SK-N-SH (cell line): ENCODE results near the gene HFE. TPM values are rescaled to one million over a fixed set of nuclear protein-coding genes. Genes with fewer than 3 reads are reported as not detected.

Experiments
- CTCF ChIA-PET: fragments of 300-600, 350-600 bp; formaldehyde crosslinking; extraction: SDS; loops from one replicate; lab custom pipeline; 2021; lab: Yijun Ruan, JAX
- POLR2A ChIA-PET: fragments of 350-600 bp; sonication (Branson Sonifier 250); formaldehyde crosslinking; extraction: SDS; loops from one replicate; lab custom pipeline; 2020; ENCODE audit warnings: antibody characterized with exemption, inconsistent platforms; lab: Yijun Ruan, JAX
- DNase-seq: peaks from one replicate; pipeline ENCODE4 v3.0.0; 2012
- H2AFZ ChIP-seq: fragments of 200-600 bp; sonication (generic); 2 replicates; pipeline ENCODE4 v1.8.1; 2016; ENCODE audit warnings: antibody characterized with exemption, mild to moderate bottlenecking, low read depth
- H3F3A ChIP-seq: fragments of 200-600 bp; sonication (generic); replicated peaks from 2 replicates; pipeline ENCODE3; 2016; ENCODE audit warnings: antibody characterized with exemption, mild to moderate bottlenecking; ENCODE audit not compliant: insufficient read depth
- H3K27ac ChIP-seq, 2 experiments: fragments of 200-500 bp in 1 of 2; fragments of 200-600 bp in 1 of 2; sonication (Bioruptor generic) in 1 of 2; sonication (generic), shearing (Covaris generic) in 1 of 2; 2 replicates each; pipeline versions ENCODE4 v1.5.1 to v1.6.1; 2014 to 2016; ENCODE audit warnings: low read depth in 2 of 2, inconsistent platforms in 1 of 2, low read length in 1 of 2, mild to moderate bottlenecking in 1 of 2, mixed read lengths in 1 of 2
- H3K27me3 ChIP-seq: fragments of 200-600 bp; sonication (generic), shearing (Covaris generic); 2 replicates; pipeline ENCODE4 v1.6.1; 2016; ENCODE audit warnings: mixed run types; ENCODE audit not compliant: insufficient read depth
- H3K36me3 ChIP-seq, 2 experiments: fragments of 200-500 bp in 1 of 2; fragments of 200-600 bp in 1 of 2; sonication (Bioruptor generic) in 1 of 2; sonication (generic) in 1 of 2; replicated peaks in 1 of 2; 2 replicates each; pipeline versions ENCODE3 to v1.5.1; 2014 to 2016; ENCODE audit warnings: low read length in 1 of 2, mild to moderate bottlenecking in 1 of 2; ENCODE audit not compliant: insufficient read depth in 2 of 2, control insufficient read depth in 1 of 2
- H3K4me1 ChIP-seq, 2 experiments: fragments of 200-500 bp in 1 of 2; fragments of 200-600 bp in 1 of 2; sonication (Bioruptor generic) in 1 of 2; sonication (generic), shearing (Covaris generic) in 1 of 2; 2 replicates each; pipeline versions ENCODE4 v1.5.1 to v1.6.1; 2014 to 2016; ENCODE audit warnings: low read depth in 1 of 2, low read length in 1 of 2, mixed run types in 1 of 2; ENCODE audit not compliant: insufficient read depth in 2 of 2, control insufficient read depth in 1 of 2
- H3K4me2 ChIP-seq: fragments of 200-600 bp; sonication (generic), shearing (Covaris generic); 2 replicates; pipeline ENCODE4 v1.6.1; 2017; ENCODE audit warnings: mixed run types
- H3K4me3 ChIP-seq, 2 experiments: fragments of 200-500 bp in 1 of 2; fragments of 200-600 bp in 1 of 2; sonication (Bioruptor generic) in 1 of 2; sonication (generic), shearing (Covaris generic) in 1 of 2; 2 replicates each; pipeline versions ENCODE4 v1.5.1 to v1.8.1; 2014 to 2016; ENCODE audit warnings: low read depth in 2 of 2, inconsistent platforms in 1 of 2, low read length in 1 of 2, mild to moderate bottlenecking in 1 of 2, mixed read lengths in 1 of 2, moderate library complexity in 1 of 2
- H3K79me2 ChIP-seq: fragments of 200-600 bp; sonication (generic); 2 replicates; pipeline ENCODE4 v1.8.1; 2017; ENCODE audit warnings: mild to moderate bottlenecking; ENCODE audit not compliant: insufficient read depth
- H3K9ac ChIP-seq: fragments of 200-600 bp; sonication (generic); 2 replicates; pipeline ENCODE4 v1.6.1; 2017; ENCODE audit warnings: mixed run types
- H3K9me2 ChIP-seq: fragments of 200-600 bp; sonication (generic); 2 replicates; pipeline ENCODE4 v1.6.1; 2017; ENCODE audit warnings: mixed run types
- H3K9me3 ChIP-seq: fragments of 200-600 bp; sonication (generic); 2 replicates; pipeline ENCODE4 v1.6.1; 2017; ENCODE audit warnings: mixed run types, mild to moderate bottlenecking, moderate library complexity
- H4K20me1 ChIP-seq: fragments of 200-600 bp; sonication (generic); 2 replicates; pipeline ENCODE4 v1.6.1; 2017; ENCODE audit warnings: mild to moderate bottlenecking, mixed run types; ENCODE audit not compliant: insufficient read depth
- EZH2phosphoT487 ChIP-seq: fragments of 200-600 bp; sonication (generic); IDR thresholded peaks from 2 replicates; pipeline ENCODE4 v1.6.1; 2017; ENCODE audit warnings: low read depth, mixed run types, mild to moderate bottlenecking, antibody characterized with exemption, moderate library complexity, borderline replicate concordance
- FOSL2 ChIP-seq: IDR thresholded peaks from 2 replicates; pipeline ENCODE4 v1.4.0; 2012; ENCODE audit warnings: low read depth, mild to moderate bottlenecking, moderate library complexity, borderline replicate concordance
- JUND ChIP-seq: IDR thresholded peaks from 2 replicates; pipeline ENCODE4 v1.4.0; 2012
- MXI1 ChIP-seq: IDR thresholded peaks from 2 replicates; pipeline ENCODE4 v1.6.1; 2012; ENCODE audit warnings: mild to moderate bottlenecking, low read depth, low read length, improper control_type of control experiment
- NFIC ChIP-seq: IDR thresholded peaks from 2 replicates; pipeline ENCODE4 v1.4.0; 2012; ENCODE audit warnings: borderline replicate concordance
- POLR2AphosphoS5 ChIP-seq: IDR thresholded peaks from 2 replicates; pipeline ENCODE4 v1.6.1; 2012; ENCODE audit warnings: low read depth, low read length
- RAD21 ChIP-seq: IDR thresholded peaks from 2 replicates; pipeline ENCODE4 v1.6.1; 2012; ENCODE audit warnings: mild to moderate bottlenecking, low read length
- RFX5 ChIP-seq: IDR thresholded peaks from 2 replicates; pipeline ENCODE4 v1.6.1; 2012; ENCODE audit warnings: mild to moderate bottlenecking, improper control_type of control experiment, low read length
- SIN3A ChIP-seq: IDR thresholded peaks from 2 replicates; pipeline ENCODE4 v1.6.1; 2012; ENCODE audit warnings: low read depth, mild to moderate bottlenecking, low read length, moderate library complexity, borderline replicate concordance
- SMC3 ChIP-seq: IDR thresholded peaks from 2 replicates; pipeline ENCODE4 v1.6.1; 2012; ENCODE audit warnings: low read depth, low read length, improper control_type of control experiment
- TAF1 ChIP-seq: IDR thresholded peaks from 2 replicates; pipeline ENCODE4 v1.6.1; 2012; ENCODE audit warnings: low read depth, mild to moderate bottlenecking, low read length, moderate library complexity, borderline replicate concordance
- TCF12 ChIP-seq: IDR thresholded peaks from 2 replicates; pipeline ENCODE4 v1.4.0; 2012
- YY1 ChIP-seq: IDR thresholded peaks from 2 replicates; pipeline ENCODE4 v1.4.0; 2012; ENCODE audit warnings: low read depth, mild to moderate bottlenecking
- WGBS: methylation state at CpG from one replicate; pipeline ENCODE4 v1.1.6; 2017; ENCODE audit warnings: low lambda C conversion rate; 5-methylcytosine and 5-hydroxymethylcytosine counted together
- polyA plus RNA-seq, 3 experiments: library from polyadenylated mRNA; depleted of rRNA; stranded (reverse); fragments of >200 nt; gene quantifications; 2 replicates each; pipeline ENCODE4 v1.2.3, GENCODE V29; 2012
- TF ChIP-seq, protein P1 (sequence below): IDR thresholded peaks from 2 replicates; pipeline ENCODE4 v1.4.0; 2012; ENCODE audit warnings: low read depth, borderline replicate concordance
- TF ChIP-seq, protein P2 (sequence below): fragments of 150-350 bp; IDR thresholded peaks from 2 replicates; pipeline ENCODE4 v1.6.1; 2016; ENCODE audit warnings: mild to moderate bottlenecking, low read depth, low read length
- TF ChIP-seq, protein P3 (sequence below): IDR thresholded peaks from 2 replicates; pipeline ENCODE4 v1.4.0; 2012; ENCODE audit warnings: low read depth
- TF ChIP-seq, protein P4 (sequence below): IDR thresholded peaks from 2 replicates; pipeline ENCODE4; 2012
- TF ChIP-seq, protein P5 (sequence below): IDR thresholded peaks from 2 replicates; pipeline ENCODE4 v1.4.0; 2012; ENCODE audit warnings: low read depth, borderline replicate concordance
- TF ChIP-seq, protein P6 (sequence below): IDR thresholded peaks from 2 replicates; pipeline ENCODE4 v1.6.1; 2012; ENCODE audit warnings: mild to moderate bottlenecking, low read depth, low read length, moderate library complexity
- TF ChIP-seq, protein P7 (sequence below): fragments of 200-600 bp; sonication (generic); IDR thresholded peaks from 2 replicates; pipeline ENCODE4 v1.6.1; 2017; ENCODE audit warnings: antibody characterized with exemption, mild to moderate bottlenecking, moderate library complexity

The HFE gene
- polyA plus RNA-seq, 1 of the 3 experiments (the other 2 are of a cell fraction) = not detected

DNA sequence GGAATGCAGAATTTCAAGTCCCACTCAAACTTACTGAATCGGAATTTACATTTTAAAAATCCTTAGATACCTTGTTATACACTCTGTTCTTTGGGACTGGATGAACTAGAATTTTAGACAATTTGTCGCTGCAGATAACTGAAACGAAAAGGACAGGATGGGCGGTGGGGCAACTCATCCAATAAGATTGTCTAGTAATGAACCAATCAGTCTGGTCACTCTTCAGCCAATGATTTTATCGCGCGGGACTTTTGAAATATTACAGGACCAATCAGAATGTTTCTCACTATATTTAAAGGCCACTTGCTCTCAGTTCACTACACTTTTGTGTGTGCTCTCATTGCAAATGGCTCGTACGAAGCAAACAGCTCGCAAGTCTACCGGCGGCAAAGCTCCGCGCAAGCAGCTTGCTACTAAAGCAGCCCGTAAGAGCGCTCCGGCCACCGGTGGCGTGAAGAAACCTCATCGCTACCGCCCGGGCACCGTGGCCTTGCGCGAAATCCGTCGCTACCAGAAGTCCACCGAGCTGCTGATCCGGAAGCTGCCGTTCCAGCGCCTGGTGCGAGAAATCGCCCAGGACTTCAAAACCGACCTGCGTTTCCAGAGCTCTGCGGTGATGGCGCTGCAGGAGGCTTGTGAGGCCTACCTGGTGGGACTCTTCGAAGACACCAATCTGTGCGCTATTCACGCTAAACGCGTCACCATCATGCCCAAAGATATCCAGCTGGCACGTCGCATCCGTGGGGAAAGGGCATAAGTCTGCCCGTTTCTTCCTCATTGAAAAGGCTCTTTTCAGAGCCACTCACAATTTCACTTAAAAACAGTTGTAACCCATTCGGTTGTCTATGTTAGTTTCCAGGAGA, 41.9 kb upstream of the HFE start:
- CTCF ChIA-PET = interaction anchor here (0.8 to 2.1 kb wide), 6 partner anchors 18 to 138 kb away, joined by 3 to 9 read pairs (median 4); a partner anchor contains a TSS
- Histone ChIP-seq H3K4me2 (peak overlapping the region; percentile 86), H3K4me3 (peak overlapping the region; percentile 57 to 60), H3K27ac (peak overlapping the region; percentile 79 to 97), H4K20me1 (no peaks in the 10 kb centered on the region), H3F3A (peaks cover 40% of the 10 kb centered on the region), H3K9me3 (no peaks in the 10 kb centered on the region), H2AFZ (peak overlapping the region; percentile 64), H3K9ac (peak overlapping the region; percentile 72), H3K4me1 (peaks cover 0 to 12% of the 10 kb centered on the region in 2 experiments; a peak in 2 of 4 replicates), H3K36me3 (no peaks in the 10 kb centered on the region), H3K79me2 (no peaks in the 10 kb centered on the region), H3K9me2 (no peaks in the 10 kb centered on the region), H3K27me3 (no peaks in the 10 kb centered on the region)
- WGBS = 8% methylated on average over 41 of the region's 47 CpGs
- peak; percentile 77 for DNase-seq
- POLR2A ChIA-PET = interaction anchor here (0.8 to 5.8 kb wide), 26 partner anchors 9 to 1848 kb away, joined by 3 to 166 read pairs (median 7); a partner anchor contains a TSS
- TF ChIP-seq, protein P1, sequence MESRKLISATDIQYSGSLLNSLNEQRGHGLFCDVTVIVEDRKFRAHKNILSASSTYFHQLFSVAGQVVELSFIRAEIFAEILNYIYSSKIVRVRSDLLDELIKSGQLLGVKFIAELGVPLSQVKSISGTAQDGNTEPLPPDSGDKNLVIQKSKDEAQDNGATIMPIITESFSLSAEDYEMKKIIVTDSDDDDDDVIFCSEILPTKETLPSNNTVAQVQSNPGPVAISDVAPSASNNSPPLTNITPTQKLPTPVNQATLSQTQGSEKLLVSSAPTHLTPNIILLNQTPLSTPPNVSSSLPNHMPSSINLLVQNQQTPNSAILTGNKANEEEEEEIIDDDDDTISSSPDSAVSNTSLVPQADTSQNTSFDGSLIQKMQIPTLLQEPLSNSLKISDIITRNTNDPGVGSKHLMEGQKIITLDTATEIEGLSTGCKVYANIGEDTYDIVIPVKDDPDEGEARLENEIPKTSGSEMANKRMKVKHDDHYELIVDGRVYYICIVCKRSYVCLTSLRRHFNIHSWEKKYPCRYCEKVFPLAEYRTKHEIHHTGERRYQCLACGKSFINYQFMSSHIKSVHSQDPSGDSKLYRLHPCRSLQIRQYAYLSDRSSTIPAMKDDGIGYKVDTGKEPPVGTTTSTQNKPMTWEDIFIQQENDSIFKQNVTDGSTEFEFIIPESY = peak; percentile 95
- TF ChIP-seq MXI1 (peak; percentile 73; the same call in 1 of the 2 replicates), EZH2phosphoT487 (no peak), JUND (no peak), POLR2AphosphoS5 (peak; percentile 99), YY1 (no peak), SIN3A (peak; percentile 96), FOSL2 (no peak), RFX5 (no peak), TAF1 (peak; percentile 91), NFIC (no peak; the same call in 1 of the 2 replicates), RAD21 (no peak), TCF12 (0 out of 2 replicates have a peak, but pooled peaks have one; percentile 2), SMC3 (no peak)
- TF ChIP-seq, protein P2, sequence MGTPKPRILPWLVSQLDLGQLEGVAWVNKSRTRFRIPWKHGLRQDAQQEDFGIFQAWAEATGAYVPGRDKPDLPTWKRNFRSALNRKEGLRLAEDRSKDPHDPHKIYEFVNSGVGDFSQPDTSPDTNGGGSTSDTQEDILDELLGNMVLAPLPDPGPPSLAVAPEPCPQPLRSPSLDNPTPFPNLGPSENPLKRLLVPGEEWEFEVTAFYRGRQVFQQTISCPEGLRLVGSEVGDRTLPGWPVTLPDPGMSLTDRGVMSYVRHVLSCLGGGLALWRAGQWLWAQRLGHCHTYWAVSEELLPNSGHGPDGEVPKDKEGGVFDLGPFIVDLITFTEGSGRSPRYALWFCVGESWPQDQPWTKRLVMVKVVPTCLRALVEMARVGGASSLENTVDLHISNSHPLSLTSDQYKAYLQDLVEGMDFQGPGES = peak; percentile 70
- TF ChIP-seq, protein P3, sequence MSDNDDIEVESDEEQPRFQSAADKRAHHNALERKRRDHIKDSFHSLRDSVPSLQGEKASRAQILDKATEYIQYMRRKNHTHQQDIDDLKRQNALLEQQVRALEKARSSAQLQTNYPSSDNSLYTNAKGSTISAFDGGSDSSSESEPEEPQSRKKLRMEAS = peak; percentile 17; the same call in 1 of the 2 replicates
- TF ChIP-seq, protein P4, sequence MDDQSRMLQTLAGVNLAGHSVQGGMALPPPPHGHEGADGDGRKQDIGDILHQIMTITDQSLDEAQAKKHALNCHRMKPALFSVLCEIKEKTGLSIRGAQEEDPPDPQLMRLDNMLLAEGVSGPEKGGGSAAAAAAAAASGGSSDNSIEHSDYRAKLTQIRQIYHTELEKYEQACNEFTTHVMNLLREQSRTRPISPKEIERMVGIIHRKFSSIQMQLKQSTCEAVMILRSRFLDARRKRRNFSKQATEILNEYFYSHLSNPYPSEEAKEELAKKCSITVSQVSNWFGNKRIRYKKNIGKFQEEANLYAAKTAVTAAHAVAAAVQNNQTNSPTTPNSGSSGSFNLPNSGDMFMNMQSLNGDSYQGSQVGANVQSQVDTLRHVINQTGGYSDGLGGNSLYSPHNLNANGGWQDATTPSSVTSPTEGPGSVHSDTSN = no peak; the same call in 1 of the 2 replicates
- TF ChIP-seq, protein P5, sequence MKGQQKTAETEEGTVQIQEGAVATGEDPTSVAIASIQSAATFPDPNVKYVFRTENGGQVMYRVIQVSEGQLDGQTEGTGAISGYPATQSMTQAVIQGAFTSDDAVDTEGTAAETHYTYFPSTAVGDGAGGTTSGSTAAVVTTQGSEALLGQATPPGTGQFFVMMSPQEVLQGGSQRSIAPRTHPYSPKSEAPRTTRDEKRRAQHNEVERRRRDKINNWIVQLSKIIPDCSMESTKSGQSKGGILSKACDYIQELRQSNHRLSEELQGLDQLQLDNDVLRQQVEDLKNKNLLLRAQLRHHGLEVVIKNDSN = no peak
- TF ChIP-seq, protein P6, sequence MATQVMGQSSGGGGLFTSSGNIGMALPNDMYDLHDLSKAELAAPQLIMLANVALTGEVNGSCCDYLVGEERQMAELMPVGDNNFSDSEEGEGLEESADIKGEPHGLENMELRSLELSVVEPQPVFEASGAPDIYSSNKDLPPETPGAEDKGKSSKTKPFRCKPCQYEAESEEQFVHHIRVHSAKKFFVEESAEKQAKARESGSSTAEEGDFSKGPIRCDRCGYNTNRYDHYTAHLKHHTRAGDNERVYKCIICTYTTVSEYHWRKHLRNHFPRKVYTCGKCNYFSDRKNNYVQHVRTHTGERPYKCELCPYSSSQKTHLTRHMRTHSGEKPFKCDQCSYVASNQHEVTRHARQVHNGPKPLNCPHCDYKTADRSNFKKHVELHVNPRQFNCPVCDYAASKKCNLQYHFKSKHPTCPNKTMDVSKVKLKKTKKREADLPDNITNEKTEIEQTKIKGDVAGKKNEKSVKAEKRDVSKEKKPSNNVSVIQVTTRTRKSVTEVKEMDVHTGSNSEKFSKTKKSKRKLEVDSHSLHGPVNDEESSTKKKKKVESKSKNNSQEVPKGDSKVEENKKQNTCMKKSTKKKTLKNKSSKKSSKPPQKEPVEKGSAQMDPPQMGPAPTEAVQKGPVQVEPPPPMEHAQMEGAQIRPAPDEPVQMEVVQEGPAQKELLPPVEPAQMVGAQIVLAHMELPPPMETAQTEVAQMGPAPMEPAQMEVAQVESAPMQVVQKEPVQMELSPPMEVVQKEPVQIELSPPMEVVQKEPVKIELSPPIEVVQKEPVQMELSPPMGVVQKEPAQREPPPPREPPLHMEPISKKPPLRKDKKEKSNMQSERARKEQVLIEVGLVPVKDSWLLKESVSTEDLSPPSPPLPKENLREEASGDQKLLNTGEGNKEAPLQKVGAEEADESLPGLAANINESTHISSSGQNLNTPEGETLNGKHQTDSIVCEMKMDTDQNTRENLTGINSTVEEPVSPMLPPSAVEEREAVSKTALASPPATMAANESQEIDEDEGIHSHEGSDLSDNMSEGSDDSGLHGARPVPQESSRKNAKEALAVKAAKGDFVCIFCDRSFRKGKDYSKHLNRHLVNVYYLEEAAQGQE = peak; percentile 77; the same call in 1 of the 2 replicates
- TF ChIP-seq, protein P7, sequence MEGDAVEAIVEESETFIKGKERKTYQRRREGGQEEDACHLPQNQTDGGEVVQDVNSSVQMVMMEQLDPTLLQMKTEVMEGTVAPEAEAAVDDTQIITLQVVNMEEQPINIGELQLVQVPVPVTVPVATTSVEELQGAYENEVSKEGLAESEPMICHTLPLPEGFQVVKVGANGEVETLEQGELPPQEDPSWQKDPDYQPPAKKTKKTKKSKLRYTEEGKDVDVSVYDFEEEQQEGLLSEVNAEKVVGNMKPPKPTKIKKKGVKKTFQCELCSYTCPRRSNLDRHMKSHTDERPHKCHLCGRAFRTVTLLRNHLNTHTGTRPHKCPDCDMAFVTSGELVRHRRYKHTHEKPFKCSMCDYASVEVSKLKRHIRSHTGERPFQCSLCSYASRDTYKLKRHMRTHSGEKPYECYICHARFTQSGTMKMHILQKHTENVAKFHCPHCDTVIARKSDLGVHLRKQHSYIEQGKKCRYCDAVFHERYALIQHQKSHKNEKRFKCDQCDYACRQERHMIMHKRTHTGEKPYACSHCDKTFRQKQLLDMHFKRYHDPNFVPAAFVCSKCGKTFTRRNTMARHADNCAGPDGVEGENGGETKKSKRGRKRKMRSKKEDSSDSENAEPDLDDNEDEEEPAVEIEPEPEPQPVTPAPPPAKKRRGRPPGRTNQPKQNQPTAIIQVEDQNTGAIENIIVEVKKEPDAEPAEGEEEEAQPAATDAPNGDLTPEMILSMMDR = peak; percentile 37
